HCT116 (cell line): ENCODE measurements around the gene PLCB2.

Experiments
- CBX3 ChIP-seq: IDR thresholded peaks from 2 replicates; pipeline ENCODE4 v1.6.1; 2012; ENCODE audit warnings: low read depth
- EZH2 ChIP-seq: fragments of 200-600 bp; sonication (generic); IDR thresholded peaks from 2 replicates; pipeline ENCODE4 v1.6.1; 2017; ENCODE audit warnings: antibody characterized with exemption, mixed run types
- EZH2phosphoT487 ChIP-seq: fragments of 200-600 bp; IDR thresholded peaks from 2 replicates; pipeline ENCODE4 v1.6.1; 2018; ENCODE audit warnings: antibody characterized with exemption, borderline replicate concordance
- JUND ChIP-seq: IDR thresholded peaks from 2 replicates; pipeline ENCODE4 v1.6.1; 2012
- POLR2A ChIP-seq: IDR thresholded peaks from 2 replicates; pipeline ENCODE4 v1.7.0; 2011; ENCODE audit warnings: borderline replicate concordance; ENCODE audit not compliant: insufficient read depth, insufficient read length; ENCODE audit errors: extremely low read depth
- SIN3A ChIP-seq: IDR thresholded peaks from 2 replicates; pipeline ENCODE4 v1.6.1; 2012; ENCODE audit warnings: low read depth
- SRF ChIP-seq: IDR thresholded peaks from 2 replicates; pipeline ENCODE4 v1.6.1; 2012; ENCODE audit warnings: low read depth
- YY1 ChIP-seq: IDR thresholded peaks from 2 replicates; pipeline ENCODE4 v1.6.1; 2011; ENCODE audit warnings: low read length, low read depth, moderate library complexity, mild to moderate bottlenecking; ENCODE audit not compliant: insufficient replicate concordance; ENCODE audit errors: extremely low read depth
- ZNF274 ChIP-seq: fragments of 200-500 bp; sonication (Bioruptor generic); IDR thresholded peaks from 2 replicates; pipeline ENCODE4 v1.6.1; 2014; ENCODE audit warnings: mild to moderate bottlenecking, low read depth, low read length, inconsistent platforms
- TF ChIP-seq, protein P1 (sequence below): IDR thresholded peaks from 2 replicates; pipeline ENCODE4 v1.6.1; 2012
- TF ChIP-seq, protein P2 (sequence below), 3 experiments: fragments of 200-600 bp in 1 of 3; sonication (generic) in 1 of 3; IDR thresholded peaks in 2 of 3; conservative IDR thresholded peaks in 1 of 3; 2 replicates each; pipeline ENCODE4 v1.5.1; 2012 to 2017; ENCODE audit warnings: low read depth in 2 of 3, low read length in 2 of 3, antibody characterized with exemption in 1 of 3, borderline replicate concordance in 1 of 3, control low read depth in 1 of 3, mild to moderate bottlenecking in 1 of 3, mixed read lengths in 1 of 3, mixed run types in 1 of 3, moderate library complexity in 1 of 3; ENCODE audit not compliant: insufficient read depth in 1 of 3
- TF ChIP-seq, protein P3 (sequence below): IDR thresholded peaks from 2 replicates; pipeline ENCODE4 v1.6.1; 2012

DNA sequence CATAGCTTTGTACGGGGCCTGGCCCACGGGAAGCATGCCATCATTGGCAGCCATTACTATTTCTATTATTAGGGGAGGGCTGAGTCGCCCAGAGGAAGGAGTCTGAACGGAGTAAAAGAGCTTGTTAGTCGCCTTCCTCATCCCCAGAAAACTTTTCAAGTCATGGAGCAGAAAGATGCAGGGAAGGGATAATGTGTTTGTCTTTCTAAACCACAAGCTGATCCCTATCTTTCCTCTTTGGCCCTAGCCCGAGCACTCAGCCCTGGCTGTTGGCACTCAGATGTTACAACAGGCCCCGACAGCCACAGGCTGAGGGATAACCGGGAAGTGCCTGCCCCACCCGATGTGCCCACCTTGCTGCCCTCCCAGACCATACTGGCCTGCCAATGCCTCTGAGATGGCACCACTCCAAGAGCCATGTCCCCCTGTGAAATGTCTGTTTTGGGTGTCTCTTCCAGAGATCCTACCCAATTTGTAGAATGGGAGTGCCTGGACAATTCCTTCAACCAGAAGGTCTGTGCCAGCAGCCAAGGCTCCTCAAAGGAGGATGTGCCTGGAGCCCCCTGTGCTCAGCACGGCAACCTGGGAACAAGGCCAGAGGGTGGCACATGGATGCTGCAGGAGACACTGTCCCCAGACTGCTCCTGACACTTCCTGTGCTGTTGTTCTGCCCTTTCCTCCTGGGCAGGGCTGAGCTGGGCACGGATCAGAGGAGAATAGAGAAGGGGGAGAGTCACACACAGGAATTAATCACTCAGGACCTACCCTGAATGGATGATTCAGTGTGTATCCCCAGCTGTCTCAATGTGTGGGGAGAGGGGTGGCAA, 58.0 kb downstream of the PLCB2 start:
- TF ChIP-seq EZH2 (no peak), ZNF274 (no peak), YY1 (no peak), POLR2A (no peak), JUND (no peak), SIN3A (no peak), CBX3 (no peak), EZH2phosphoT487 (no peak), SRF (no peak)
- TF ChIP-seq, protein P1, sequence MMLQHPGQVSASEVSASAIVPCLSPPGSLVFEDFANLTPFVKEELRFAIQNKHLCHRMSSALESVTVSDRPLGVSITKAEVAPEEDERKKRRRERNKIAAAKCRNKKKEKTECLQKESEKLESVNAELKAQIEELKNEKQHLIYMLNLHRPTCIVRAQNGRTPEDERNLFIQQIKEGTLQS: no peak
- TF ChIP-seq, protein P2, sequence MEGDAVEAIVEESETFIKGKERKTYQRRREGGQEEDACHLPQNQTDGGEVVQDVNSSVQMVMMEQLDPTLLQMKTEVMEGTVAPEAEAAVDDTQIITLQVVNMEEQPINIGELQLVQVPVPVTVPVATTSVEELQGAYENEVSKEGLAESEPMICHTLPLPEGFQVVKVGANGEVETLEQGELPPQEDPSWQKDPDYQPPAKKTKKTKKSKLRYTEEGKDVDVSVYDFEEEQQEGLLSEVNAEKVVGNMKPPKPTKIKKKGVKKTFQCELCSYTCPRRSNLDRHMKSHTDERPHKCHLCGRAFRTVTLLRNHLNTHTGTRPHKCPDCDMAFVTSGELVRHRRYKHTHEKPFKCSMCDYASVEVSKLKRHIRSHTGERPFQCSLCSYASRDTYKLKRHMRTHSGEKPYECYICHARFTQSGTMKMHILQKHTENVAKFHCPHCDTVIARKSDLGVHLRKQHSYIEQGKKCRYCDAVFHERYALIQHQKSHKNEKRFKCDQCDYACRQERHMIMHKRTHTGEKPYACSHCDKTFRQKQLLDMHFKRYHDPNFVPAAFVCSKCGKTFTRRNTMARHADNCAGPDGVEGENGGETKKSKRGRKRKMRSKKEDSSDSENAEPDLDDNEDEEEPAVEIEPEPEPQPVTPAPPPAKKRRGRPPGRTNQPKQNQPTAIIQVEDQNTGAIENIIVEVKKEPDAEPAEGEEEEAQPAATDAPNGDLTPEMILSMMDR (IDR thresholded peaks at IDR 0.05 in 2 of 3, conservative IDR thresholded peaks at IDR 0.05 in 1 of 3; ENCODE audit: borderline replicate concordance in 1 of 3, insufficient read depth in 1 of 3, low read depth in 2 of 3, low read length in 2 of 3): no peak
- TF ChIP-seq, protein P3, sequence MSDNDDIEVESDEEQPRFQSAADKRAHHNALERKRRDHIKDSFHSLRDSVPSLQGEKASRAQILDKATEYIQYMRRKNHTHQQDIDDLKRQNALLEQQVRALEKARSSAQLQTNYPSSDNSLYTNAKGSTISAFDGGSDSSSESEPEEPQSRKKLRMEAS: no peak
